HK-2 (cell line): Measurements from ENCODE around the gene ACTRT3.
"Not testable (repeated sequence)": the region's sequence is repeated elsewhere in the genome, so short reads cannot be mapped to it uniquely, and the experiment has no call there.

Experiments used
- DNase-seq: peaks from one replicate; pipeline ENCODE4 v3.0.0-alpha.2; 2018; ENCODE audit not compliant: unreplicated experiment

Gene ACTRT3

DNA sequence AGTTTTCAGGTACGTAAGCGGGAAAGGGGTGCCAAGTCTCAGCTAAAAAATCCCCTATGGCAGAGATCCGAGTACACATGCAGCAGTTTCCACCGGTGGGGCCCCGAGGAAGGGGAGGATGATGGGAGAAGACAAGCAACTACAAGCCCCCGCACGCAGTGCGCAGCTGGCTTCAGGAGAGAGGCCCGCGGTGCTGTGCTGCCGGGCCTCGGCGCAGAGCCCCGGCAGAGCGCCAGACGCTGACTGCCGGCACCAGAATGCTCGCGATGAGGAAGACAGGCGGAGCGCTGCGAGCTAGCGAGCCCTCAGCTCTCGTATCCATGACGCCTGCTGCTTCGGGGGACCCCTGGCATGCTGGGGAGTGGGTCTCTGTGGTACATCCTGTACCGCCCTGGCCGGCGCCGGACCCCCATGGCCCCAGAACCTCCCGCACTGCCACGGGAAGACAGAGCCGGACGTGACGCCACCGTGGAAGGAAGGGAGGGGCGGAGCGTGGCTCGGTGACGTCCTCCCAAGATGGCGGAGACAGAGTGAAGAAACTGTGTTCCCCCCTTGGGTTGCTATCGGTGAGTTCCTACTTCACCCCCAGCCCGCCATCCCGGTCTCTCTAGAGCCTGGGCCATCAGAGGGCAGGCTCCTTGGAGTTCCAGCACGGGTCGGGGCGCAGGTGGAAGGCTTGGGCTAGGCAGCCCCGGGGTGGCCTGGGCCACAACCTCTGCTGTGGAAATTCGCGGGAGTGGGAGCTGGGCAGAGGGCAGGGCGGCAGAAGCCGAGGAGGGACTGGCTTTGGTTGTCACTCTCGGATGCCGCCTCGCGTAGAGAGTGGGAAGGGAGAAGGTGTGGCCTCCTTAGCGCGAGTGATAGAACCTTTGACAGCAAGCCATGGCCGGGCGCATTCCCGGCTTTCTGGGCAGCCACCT is 3.8 kb upstream of the ACTRT3 start, which contains the start of gene MYNN:
Gene MYNN, plus strand, starts transcription at position 500 of the 920 bp plus-strand sequence. CDS start 900 bp downstream, outside the sequence.
- DNase-seq: peak; percentile 92

DNA sequence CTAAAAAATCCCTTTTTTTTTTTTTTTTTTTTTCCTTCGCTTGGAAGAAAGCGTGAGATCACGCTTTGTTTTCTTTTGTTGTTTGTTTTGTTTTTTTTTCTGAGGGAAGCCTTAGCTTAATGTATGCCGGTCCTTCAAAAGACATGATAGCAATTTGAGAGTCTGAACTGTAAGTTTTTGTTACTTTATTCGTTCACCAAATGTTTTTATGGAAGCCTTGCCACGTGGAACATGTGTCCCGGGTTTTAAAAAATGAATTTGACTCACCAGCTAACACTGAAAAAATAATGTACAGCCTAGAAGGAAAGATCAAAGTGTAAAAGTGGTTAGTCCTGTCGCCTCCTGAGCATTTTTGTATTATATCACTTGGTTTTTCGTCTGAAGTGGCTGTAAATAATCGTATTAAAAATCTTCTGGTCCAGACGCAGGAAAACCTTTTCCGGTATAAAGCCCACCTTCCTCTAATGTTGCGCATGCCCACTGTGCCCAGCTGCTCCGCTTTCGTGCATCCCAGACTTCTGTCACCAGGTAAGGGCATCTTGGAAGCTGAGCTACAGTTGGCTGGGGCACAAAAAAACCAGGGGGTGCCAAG is 3.0 kb upstream of the ACTRT3 start:
- peak; percentile 76 for DNase-seq

DNA sequence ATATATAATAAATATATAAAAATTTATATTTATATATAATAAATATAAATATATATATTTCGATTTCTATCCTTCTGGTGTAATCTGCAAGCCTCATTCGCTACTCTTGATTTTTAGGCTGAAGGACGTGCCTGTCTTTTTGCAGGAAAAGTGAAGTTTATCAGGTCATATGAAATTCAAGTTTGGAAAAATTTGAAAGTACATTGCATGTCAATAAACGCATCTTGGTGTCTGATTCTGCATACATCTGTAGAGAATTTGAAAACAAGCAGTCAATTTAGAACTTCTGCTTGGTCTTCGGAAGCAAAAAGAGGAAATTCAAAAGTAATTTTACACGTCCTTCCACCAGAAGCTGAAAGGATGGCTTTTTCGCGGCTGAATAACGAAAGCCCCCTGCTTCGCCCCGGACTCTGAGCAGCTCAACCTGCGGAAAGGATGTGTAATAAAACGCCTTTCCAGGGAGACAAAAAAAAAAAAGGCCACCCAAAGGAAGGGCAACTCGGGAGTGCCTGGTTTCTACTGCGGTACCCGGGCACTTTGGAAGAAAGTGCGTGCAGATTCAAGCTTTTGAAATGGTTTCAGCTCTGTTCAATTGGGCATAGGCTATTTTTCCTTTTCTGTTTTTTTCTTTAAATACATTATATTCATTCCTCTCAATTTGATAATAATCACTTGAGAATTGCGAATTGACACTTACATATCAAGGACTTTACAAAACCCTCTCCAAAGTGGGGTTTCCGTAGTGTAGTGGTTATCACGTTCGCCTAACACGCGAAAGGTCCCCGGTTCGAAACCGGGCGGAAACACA is 2.3 kb upstream of the ACTRT3 start:
- peak; percentile 68 for DNase-seq

- peak; percentile 97 for DNase-seq
Observed at GRCh38 chr3:169764882-169765612, 4.3 kb downstream of the ACTRT3 start, which contains the start of gene TERC. TERC (minus strand) TSS chr3:169765060.

DNA sequence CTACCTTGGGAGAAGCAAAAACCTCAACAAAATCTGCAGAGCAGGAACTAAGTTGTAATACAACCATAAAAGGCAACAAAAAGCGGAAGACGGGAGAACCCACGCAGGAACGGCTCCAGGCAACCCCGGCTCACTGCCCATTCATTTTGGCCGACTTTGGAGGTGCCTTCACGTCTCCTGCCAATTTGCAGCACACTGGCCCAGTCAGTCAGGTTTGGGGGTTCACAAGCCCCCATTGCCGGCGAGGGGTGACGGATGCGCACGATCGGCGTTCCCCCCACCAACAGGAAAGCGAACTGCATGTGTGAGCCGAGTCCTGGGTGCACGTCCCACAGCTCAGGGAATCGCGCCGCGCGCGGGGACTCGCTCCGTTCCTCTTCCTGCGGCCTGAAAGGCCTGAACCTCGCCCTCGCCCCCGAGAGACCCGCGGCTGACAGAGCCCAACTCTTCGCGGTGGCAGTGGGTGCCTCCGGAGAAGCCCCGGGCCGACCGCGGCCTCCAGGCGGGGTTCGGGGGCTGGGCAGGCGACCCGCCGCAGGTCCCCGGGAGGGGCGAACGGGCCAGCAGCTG is 5.0 kb downstream of the ACTRT3 start:
- DNase-seq: peak; percentile 74

DNA sequence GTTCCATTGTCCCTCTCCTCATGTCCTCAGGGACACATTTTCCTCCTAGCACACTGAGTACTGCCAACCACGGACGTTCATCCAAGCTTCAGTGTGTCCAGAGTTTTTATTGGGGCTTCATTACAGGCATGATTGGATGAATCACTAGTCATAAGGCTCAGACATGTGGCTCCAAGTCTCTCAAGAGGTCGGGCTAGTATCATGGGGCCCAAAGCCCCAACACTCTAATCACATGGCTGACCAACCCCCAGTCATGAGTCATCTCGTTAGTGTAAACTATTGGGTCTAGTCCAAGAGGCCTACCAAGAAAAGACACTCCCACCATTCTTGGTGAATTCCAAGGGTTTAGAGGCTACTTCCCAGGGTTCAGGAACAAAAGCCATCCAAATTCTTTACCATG is 8.9 kb downstream of the ACTRT3 start:
- peak; percentile 47 for DNase-seq

DNA sequence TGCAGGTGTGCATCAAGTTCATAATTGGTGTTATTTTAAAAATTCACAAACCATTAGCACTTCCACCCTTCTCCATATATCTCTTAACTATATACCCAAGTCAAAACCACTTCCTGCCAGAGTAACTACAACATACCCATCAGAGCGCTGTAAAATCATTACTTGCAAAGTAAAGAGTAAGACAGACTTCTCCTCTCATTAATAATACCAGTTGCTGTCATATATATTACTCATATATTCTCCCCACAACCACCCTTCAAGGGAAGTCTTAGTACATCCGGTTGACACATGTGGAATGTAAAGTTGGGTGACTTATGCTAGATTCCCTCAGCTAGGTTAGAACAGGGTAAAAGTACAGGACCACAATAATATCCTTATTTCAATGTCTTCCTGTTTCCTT is 10.1 kb downstream of the ACTRT3 start:
- no peak for DNase-seq

- no peak for DNase-seq
Observed at GRCh38 chr3:169758359-169758994, 10.9 kb downstream of the ACTRT3 start.

DNA sequence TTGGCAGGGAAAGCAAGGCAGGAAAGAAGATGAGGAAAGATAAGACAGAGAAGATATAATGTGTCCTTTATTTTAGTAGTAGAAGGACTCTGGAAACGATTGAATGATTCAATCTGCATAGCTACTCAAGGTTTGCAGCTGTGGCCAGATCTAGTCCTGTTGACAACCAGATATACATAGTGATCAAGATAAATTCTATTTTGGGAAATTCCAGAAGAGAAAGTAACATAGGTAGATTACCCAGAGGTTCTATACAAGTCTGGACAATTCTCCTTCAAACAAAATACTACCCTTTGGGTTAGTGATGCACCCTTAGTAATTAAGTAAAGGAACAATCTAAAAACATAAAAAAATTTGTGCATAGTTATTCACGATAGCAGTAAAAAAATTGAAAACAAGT is 13.9 kb downstream of the ACTRT3 start:
- DNase-seq: no peak

DNA sequence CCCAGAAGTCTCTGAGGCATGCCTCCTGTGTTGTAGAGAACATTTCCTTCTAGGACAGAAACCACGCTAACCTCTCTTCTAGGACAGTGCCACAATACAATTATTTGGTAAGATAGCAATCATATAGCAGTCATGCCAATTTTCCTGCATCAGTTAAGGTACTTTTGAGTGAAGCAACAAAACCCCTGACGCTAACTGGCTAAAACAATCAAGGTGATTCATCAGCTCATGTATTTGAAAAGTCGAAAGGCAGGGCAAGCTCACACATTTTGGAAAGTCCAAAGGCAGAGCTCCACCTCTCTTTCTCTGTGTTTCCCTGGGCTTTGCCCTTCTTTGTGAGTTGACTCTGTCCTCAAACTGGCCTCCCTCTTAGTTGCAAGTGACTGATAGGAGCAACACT is 14.7 kb downstream of the ACTRT3 start:
- no peak for DNase-seq

DNA sequence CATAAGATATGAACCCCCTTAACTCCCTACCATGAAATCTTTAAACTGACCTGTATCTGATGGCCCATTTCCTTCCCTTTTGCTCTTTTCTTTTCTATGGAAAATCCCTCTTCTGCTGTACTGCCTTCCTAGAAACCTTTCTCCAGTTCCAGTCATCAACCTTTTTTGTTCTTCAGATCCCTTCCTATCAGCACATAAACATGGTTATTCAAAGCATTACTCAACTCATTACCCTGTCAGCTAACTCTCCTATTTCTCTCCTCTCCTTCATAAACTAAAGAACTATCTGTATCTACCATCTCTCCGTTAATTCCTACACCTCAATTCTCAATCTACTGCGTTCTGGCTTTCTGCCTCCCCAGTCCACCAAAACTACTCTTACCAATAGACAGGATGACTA is 17.5 kb downstream of the ACTRT3 start:
- DNase-seq: no peak

- no peak for DNase-seq
Observed at GRCh38 chr3:169750665-169751064, 18.7 kb downstream of the ACTRT3 start.

GRCh38 chr3:169748670-169749069 is 20.7 kb downstream of the ACTRT3 start:
- DNase-seq: no peak

DNA sequence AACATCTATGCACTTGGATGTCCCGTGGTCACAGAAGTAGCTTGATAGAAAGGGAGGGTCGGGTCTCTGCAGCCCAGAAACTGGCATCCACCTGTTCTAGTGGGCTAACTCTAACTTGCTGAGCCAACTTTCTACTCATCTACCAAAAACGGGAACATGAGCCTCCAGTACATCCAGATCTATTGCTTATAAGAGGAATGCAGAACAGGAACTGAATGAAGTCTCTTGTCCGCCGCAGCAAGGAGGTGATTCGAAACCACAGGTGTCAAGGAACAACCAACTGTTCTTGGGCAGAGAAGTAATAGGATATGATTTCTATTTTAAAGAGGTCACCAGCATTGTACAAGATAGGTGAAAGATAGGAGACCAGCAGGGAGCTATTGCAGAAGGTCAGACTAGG is 22.4 kb downstream of the ACTRT3 start:
- no peak for DNase-seq

GRCh38 chr3:169744366-169745054 is 24.9 kb downstream of the ACTRT3 start:
- DNase-seq: no peak

DNA sequence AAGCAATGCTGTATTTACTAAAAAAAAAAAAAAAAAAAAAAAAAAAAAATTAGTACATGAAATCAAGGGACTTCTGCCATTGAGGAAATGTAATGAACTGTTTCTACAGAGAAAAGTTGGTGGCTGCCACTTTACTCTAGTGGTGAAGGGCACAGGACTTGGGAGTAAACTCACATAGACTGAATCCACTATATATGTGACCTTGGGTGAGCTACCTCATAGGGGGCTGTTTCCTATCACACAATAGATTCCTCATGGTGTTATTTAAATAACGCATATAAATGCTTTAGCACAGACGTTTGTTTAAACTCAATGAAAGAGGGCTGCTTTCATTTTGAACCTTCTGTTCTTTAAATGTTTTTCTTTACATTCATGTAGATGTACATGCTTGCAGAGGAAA is 30.3 kb downstream of the ACTRT3 start:
- no peak for DNase-seq

- DNase-seq: not testable (repeated sequence)
Observed at GRCh38 chr3:169731857-169732256, 37.5 kb downstream of the ACTRT3 start.

- no peak for DNase-seq
Observed at GRCh38 chr3:169722724-169723123, 46.6 kb downstream of the ACTRT3 start.

DNA sequence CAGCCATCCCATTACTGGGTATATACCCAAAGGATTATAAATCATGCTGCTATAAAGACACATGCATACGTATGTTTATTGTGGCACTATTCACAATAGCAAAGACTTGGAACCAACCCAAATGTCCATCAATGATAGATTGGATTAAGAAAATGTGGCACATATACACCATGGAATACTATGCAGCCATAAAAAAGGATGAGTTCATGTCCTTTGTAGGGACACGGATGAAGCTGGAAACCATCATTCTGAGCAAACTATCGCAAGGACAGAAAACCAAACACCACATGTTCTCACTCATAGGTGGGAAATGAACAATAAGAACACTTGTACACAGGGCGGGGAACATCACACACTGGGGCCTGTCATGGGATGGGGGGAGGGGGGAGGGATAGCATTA is 50.9 kb downstream of the ACTRT3 start:
- DNase-seq: not testable (repeated sequence)
